Upper lobe of left lung (tissue), 4 donors: ENCODE data around the gene APPBP2.

Experiments used
- CTCF ChIP-seq, 6 experiments: fragments of 450-650 bp in 4 of 6; fragments of 200-600 bp in 2 of 6; sonication (generic) in 2 of 6; IDR thresholded peaks; one replicate each; pipeline ENCODE4 v1.5.1; 2016 to 2019; ENCODE audit warnings: antibody characterized with exemption in 6 of 6
- POLR2A ChIP-seq, 4 donors: fragments of 450-650 bp; IDR thresholded peaks; one replicate each; pipeline ENCODE4 v1.5.1; 2016 to 2017; ENCODE audit warnings: antibody characterized with exemption in 4 of 4, mild to moderate bottlenecking in 2 of 4

GRCh38 chr17:60525328-60525684, 736 bp downstream of the APPBP2 start:
- TF ChIP-seq CTCF (IDR thresholded peaks at IDR 0.05) (no peak), POLR2A (IDR thresholded peaks at IDR 0.05) (no peak)
